Keratinocyte (primary cell): Measurements from ENCODE around the gene SMYD3. TPM values are rescaled to one million over a fixed set of nuclear protein-coding genes. Genes with fewer than 3 reads are reported as not detected.

ENCODE experiments used
- DNase-seq: peaks from one replicate; pipeline ENCODE4 v3.0.0-alpha.2; 2011; ENCODE audit warnings: low read depth, missing footprints, low spot score
- FAIRE-seq: peaks from 2 replicates; lab custom pipeline; 2011; peaks lifted over from hg19 to GRCh38; lab: Jason Lieb, UNC
- H2AFZ ChIP-seq: 2 replicates; pipeline ENCODE4 v1.6.0; 2012; ENCODE audit warnings: low read length, control low read depth, inconsistent platforms; ENCODE audit not compliant: control insufficient read depth
- H3K27ac ChIP-seq: 2 replicates; pipeline ENCODE4 v1.5.1; 2011; ENCODE audit warnings: low read length; ENCODE audit not compliant: control insufficient read depth, insufficient read depth
- H3K27me3 ChIP-seq: 3 replicates; pipeline ENCODE4 v1.6.0; 2011; ENCODE audit warnings: low read length; ENCODE audit not compliant: control insufficient read depth, insufficient read depth; ENCODE audit errors: extremely low read depth
- H3K36me3 ChIP-seq, 2 experiments: 2 replicates in 1 of 2; 3 replicates in 1 of 2; pipeline ENCODE4 v1.5.1; 2011; ENCODE audit warnings: low read length in 2 of 2, mild to moderate bottlenecking in 1 of 2; ENCODE audit not compliant: control insufficient read depth in 2 of 2, insufficient read depth in 2 of 2; ENCODE audit errors: extremely low read depth in 1 of 2
- H3K4me1 ChIP-seq: 3 replicates; pipeline ENCODE4 v1.5.1; 2011; ENCODE audit warnings: low read length; ENCODE audit not compliant: control insufficient read depth, insufficient read depth; ENCODE audit errors: extremely low read depth
- H3K4me2 ChIP-seq: 3 replicates; pipeline ENCODE4 v1.6.0; 2011; ENCODE audit warnings: low read depth, low read length; ENCODE audit not compliant: control insufficient read depth, insufficient read depth; ENCODE audit errors: extremely low read depth
- H3K4me3 ChIP-seq, 3 experiments: fragments of 200-600 bp in 1 of 3; sonication (generic) in 1 of 3; 2 replicates in 2 of 3; 3 replicates in 1 of 3; pipeline ENCODE4 v1.5.1; 2011 to 2016; ENCODE audit warnings: low read length in 3 of 3, mild to moderate bottlenecking in 3 of 3, control low read depth in 2 of 3, inconsistent platforms in 1 of 3, low read depth in 1 of 3, mixed read lengths in 1 of 3, mixed run types in 1 of 3, moderate library complexity in 1 of 3; ENCODE audit not compliant: control insufficient read depth in 2 of 3, insufficient read depth in 2 of 3; ENCODE audit errors: extremely low read depth in 1 of 3
- H3K79me2 ChIP-seq: 2 replicates; pipeline ENCODE4 v1.6.0; 2012; ENCODE audit warnings: low read length; ENCODE audit not compliant: control insufficient read depth, insufficient read depth
- H3K9ac ChIP-seq: 3 replicates; pipeline ENCODE4 v1.6.0; 2011; ENCODE audit warnings: low read length; ENCODE audit not compliant: control insufficient read depth, insufficient read depth; ENCODE audit errors: extremely low read depth
- H3K9me1 ChIP-seq: 3 replicates; pipeline ENCODE4 v1.6.0; 2011; ENCODE audit warnings: low read length; ENCODE audit not compliant: control insufficient read depth, insufficient read depth; ENCODE audit errors: extremely low read depth
- H3K9me3 ChIP-seq: 2 replicates; pipeline ENCODE4 v1.5.1; 2012; ENCODE audit warnings: low read depth, low read length; ENCODE audit not compliant: control insufficient read depth
- H4K20me1 ChIP-seq: 3 replicates; pipeline ENCODE4 v1.6.0; 2011; ENCODE audit warnings: low read length; ENCODE audit not compliant: control insufficient read depth, insufficient read depth; ENCODE audit errors: extremely low read depth
- EZH2 ChIP-seq: IDR thresholded peaks from one replicate; pipeline ENCODE4 v1.6.1; 2012; ENCODE audit warnings: inconsistent platforms, mild to moderate bottlenecking, low read length, moderate library complexity
- dilution Hi-C: fragments of 300-500 bp; cut with MboI; formaldehyde crosslinking; loops from one replicate; pipeline ENCODE4 v1.7.0; 2020; ENCODE audit warnings: low sequenced_read_pairs; ENCODE audit not compliant: extremely low pct_ligation_motif_present
- polyA plus RNA-seq, 5 experiments: library from polyadenylated mRNA; depleted of rRNA in 3 of 5; stranded (reverse) in 3 of 5; stranded (forward) in 1 of 5; unstranded in 1 of 5; fragments of >200 nt; gene quantifications; 1 replicate in 1 of 5; 2 replicates in 3 of 5; 3 replicates in 1 of 5; pipeline versions ENCODE4 v1.2.1 to v1.2.3, GENCODE V29; 2011 to 2012; ENCODE audit warnings: missing spikeins in 2 of 5, low read depth in 1 of 5, low replicate concordance in 1 of 5
- TF ChIP-seq, protein P1 (sequence below), 3 experiments: IDR thresholded peaks in 1 of 3; conservative IDR thresholded peaks in 1 of 3; optimal IDR thresholded peaks in 1 of 3; 2 replicates in 2 of 3; 3 replicates in 1 of 3; pipeline versions ENCODE3 to v1.5.1; 2011; ENCODE audit warnings: low read length in 3 of 3, mild to moderate bottlenecking in 3 of 3, moderate library complexity in 2 of 3, control low read depth in 1 of 3, inconsistent platforms in 1 of 3; ENCODE audit not compliant: insufficient read depth in 2 of 3; ENCODE audit errors: extremely low read depth in 1 of 3

The SMYD3 gene
- polyA plus RNA-seq, 1 donor (not counting 4 experiments of a cell fraction or from before 2014, with no cell fraction given) = 31.0 TPM

DNA sequence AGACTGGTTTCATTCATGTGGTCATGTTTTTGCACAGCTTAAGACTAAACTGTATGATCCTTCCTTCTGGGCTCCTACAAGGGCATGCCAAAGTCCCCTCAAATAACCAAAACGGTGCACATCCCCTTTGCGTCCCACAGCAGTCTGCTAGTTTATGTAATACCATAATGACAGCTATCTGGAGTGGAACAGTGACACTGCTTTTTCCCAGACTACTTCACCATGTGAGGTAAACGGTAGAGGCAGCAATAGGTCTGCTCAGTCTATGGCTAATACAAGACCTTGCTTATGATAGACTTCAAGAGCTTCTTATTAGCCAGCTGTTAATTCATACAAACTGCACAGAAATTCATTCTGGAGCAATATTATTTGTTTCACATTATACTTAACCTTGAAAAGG lies 395.5 kb downstream of the SMYD3 start:
- no peak overlapping the region for H3K4me3 ChIP-seq
- no peak overlapping the region for H2AFZ ChIP-seq
- dilution Hi-C loops = no loop called here
- H3K9me3 ChIP-seq = no peaks in the 10 kb centered on the region
- H3K9ac ChIP-seq = no peak overlapping the region
- TF ChIP-seq EZH2 = no peak
- TF ChIP-seq, protein P1, sequence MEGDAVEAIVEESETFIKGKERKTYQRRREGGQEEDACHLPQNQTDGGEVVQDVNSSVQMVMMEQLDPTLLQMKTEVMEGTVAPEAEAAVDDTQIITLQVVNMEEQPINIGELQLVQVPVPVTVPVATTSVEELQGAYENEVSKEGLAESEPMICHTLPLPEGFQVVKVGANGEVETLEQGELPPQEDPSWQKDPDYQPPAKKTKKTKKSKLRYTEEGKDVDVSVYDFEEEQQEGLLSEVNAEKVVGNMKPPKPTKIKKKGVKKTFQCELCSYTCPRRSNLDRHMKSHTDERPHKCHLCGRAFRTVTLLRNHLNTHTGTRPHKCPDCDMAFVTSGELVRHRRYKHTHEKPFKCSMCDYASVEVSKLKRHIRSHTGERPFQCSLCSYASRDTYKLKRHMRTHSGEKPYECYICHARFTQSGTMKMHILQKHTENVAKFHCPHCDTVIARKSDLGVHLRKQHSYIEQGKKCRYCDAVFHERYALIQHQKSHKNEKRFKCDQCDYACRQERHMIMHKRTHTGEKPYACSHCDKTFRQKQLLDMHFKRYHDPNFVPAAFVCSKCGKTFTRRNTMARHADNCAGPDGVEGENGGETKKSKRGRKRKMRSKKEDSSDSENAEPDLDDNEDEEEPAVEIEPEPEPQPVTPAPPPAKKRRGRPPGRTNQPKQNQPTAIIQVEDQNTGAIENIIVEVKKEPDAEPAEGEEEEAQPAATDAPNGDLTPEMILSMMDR (optimal IDR thresholded peaks at IDR 0.05 in 1 of 3, IDR thresholded peaks at IDR 0.05 in 1 of 3, conservative IDR thresholded peaks at IDR 0.05 in 1 of 3; ENCODE audit: extremely low read depth in 1 of 3, insufficient read depth in 2 of 3, low read length in 3 of 3) = no peak
- no peaks in the 10 kb centered on the region for H3K79me2 ChIP-seq
- H3K4me1 ChIP-seq = no peaks in the 10 kb centered on the region
- no peak for DNase-seq
- H3K27ac ChIP-seq = no peak overlapping the region
- H3K36me3 ChIP-seq = no peaks in the 10 kb centered on the region
- no peaks in the 10 kb centered on the region for H3K9me1 ChIP-seq
- H3K4me2 ChIP-seq = no peak overlapping the region
- FAIRE-seq = no peak
- no peaks in the 10 kb centered on the region for H3K27me3 ChIP-seq
- no peaks in the 10 kb centered on the region for H4K20me1 ChIP-seq

DNA sequence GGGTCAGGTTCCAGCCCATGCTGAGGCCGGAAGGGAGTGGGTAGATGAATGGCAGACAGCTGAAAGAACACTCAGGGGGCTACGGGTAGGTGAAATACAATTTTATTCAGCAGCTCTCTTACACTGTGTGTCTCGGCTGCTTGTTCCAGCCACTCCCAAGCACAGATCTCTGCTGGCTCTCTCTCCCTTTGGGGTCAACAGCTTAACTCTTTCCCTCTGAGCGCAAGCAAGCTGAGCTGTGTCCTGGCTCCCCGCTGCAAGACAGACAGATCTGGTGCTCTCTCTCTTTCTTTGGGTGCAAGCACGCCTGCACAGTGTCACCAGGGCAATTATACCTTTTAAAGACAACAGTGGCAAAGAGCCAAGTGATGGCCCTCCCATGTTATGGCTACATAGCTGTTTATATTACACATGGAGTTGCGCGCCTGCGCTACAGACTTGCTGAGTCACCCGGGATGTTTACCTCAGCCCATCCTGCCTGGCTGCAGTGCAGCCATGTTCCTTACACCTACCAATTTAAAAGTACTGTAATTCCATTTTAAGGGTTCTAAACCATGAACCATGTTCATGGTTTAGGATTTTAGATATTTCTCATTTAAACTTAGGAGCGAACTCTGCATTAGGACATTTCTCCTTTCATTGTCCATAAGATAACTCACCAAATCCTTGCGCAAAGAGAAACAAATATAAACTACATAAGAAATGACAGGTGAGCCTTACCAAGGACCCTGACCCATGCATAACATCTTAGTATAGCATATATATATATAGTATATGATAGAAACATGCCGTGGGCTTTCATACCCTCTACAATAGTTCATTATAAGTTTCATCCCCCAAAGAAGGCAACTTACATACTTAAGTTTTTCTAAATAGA lies 396.5 kb downstream of the SMYD3 start:
- H3K4me1 ChIP-seq = peaks cover 8% of the 10 kb centered on the region
- no peak overlapping the region for H3K9ac ChIP-seq
- H3K79me2 ChIP-seq = no peaks in the 10 kb centered on the region
- no peak overlapping the region for H3K27ac ChIP-seq
- no peak overlapping the region for H3K4me3 ChIP-seq
- no peak for DNase-seq
- no peak overlapping the region for H3K4me2 ChIP-seq
- dilution Hi-C loops = no loop called here
- TF ChIP-seq, protein P1 (optimal IDR thresholded peaks at IDR 0.05 in 1 of 3, IDR thresholded peaks at IDR 0.05 in 1 of 3, conservative IDR thresholded peaks at IDR 0.05 in 1 of 3; ENCODE audit: extremely low read depth in 1 of 3, insufficient read depth in 2 of 3, low read length in 3 of 3) = no peak
- TF ChIP-seq EZH2 = no peak
- H3K9me3 ChIP-seq = no peaks in the 10 kb centered on the region
- no peaks in the 10 kb centered on the region for H3K36me3 ChIP-seq
- no peak for FAIRE-seq
- H3K27me3 ChIP-seq = no peaks in the 10 kb centered on the region
- H2AFZ ChIP-seq = no peak overlapping the region
- no peaks in the 10 kb centered on the region for H4K20me1 ChIP-seq
- no peaks in the 10 kb centered on the region for H3K9me1 ChIP-seq
